ENCODE data around the gene SESN2.

The SESN2 gene

DNA sequence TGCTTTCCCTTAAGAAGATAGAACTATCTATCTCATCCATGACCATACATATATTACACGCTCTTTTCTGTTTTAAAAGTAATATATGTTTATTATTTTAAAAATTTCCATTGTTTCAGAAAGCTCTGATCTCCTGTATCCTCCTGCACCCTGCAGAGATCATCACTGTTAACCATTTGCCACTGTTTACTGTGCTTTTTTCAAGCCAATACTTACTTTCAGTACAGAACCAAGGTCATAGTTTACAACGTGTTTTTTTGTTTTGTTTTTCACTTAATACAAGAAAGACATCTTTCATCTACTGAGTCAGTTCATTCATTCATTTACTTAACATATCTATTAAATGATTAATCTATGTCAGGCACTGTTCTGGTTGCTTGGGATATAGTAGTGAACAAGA, 10.2 kb downstream of the SESN2 start:
- peaks cover 32% of the 10 kb centered on the region; the same call in 1 of the 2 replicates for H3K79me2 ChIP-seq (ENCODE audit: insufficient read depth, low read depth)
- no peak overlapping the region for H3K4me3 ChIP-seq (IDR thresholded peaks at IDR 0.05; ENCODE audit: insufficient read depth, low read depth, low read length)

GRCh38 chr1:28272215-28272852, 13.0 kb downstream of the SESN2 start:
- Histone ChIP-seq H3K27ac (no peak overlapping the region), H3K4me3 (IDR thresholded peaks at IDR 0.05; ENCODE audit: insufficient read depth, low read depth, low read length) (no peak overlapping the region), H2AFZ (ENCODE audit: low read depth) (no peak overlapping the region), H3K36me3 (ENCODE audit: insufficient read depth) (no peaks in the 10 kb centered on the region), H3K27me3 (ENCODE audit: insufficient read depth, low read depth) (no peaks in the 10 kb centered on the region), H4K20me1 (ENCODE audit: insufficient read depth) (no peaks in the 10 kb centered on the region), H3K4me1 (ENCODE audit: low read depth, poor library complexity, severe bottlenecking) (peaks cover 3% of the 10 kb centered on the region), H3K79me2 (ENCODE audit: insufficient read depth, low read depth) (peaks cover 7% of the 10 kb centered on the region; the same call in 1 of the 2 replicates), H3K9ac (no peak overlapping the region), H3K4me2 (no peak overlapping the region)
- TF ChIP-seq, protein P1, sequence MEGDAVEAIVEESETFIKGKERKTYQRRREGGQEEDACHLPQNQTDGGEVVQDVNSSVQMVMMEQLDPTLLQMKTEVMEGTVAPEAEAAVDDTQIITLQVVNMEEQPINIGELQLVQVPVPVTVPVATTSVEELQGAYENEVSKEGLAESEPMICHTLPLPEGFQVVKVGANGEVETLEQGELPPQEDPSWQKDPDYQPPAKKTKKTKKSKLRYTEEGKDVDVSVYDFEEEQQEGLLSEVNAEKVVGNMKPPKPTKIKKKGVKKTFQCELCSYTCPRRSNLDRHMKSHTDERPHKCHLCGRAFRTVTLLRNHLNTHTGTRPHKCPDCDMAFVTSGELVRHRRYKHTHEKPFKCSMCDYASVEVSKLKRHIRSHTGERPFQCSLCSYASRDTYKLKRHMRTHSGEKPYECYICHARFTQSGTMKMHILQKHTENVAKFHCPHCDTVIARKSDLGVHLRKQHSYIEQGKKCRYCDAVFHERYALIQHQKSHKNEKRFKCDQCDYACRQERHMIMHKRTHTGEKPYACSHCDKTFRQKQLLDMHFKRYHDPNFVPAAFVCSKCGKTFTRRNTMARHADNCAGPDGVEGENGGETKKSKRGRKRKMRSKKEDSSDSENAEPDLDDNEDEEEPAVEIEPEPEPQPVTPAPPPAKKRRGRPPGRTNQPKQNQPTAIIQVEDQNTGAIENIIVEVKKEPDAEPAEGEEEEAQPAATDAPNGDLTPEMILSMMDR (conservative IDR thresholded peaks at IDR 0.05; ENCODE audit: low read depth, low read length) = no peak

More for the DNA sequence above, 10.2 kb downstream of the SESN2 start:
- Histone ChIP-seq H2AFZ (ENCODE audit: low read depth) (no peak overlapping the region), H3K4me2 (no peak overlapping the region), H3K27me3 (ENCODE audit: insufficient read depth, low read depth) (no peaks in the 10 kb centered on the region), H3K9ac (no peak overlapping the region), H3K4me1 (ENCODE audit: low read depth, poor library complexity, severe bottlenecking) (peaks cover 23% of the 10 kb centered on the region), H3K36me3 (ENCODE audit: insufficient read depth) (no peaks in the 10 kb centered on the region), H3K27ac (no peak overlapping the region), H4K20me1 (ENCODE audit: insufficient read depth) (no peaks in the 10 kb centered on the region)
- TF ChIP-seq, protein P1 (conservative IDR thresholded peaks at IDR 0.05; ENCODE audit: low read depth, low read length) = no peak

GRCh38 chr1:28273216-28273860, 14.0 kb downstream of the SESN2 start:
- no peak overlapping the region for H3K9ac ChIP-seq
- no peak overlapping the region for H2AFZ ChIP-seq (ENCODE audit: low read depth)
- H3K36me3 ChIP-seq (ENCODE audit: insufficient read depth) = no peaks in the 10 kb centered on the region
- no peak overlapping the region for H3K27ac ChIP-seq
- H3K4me3 ChIP-seq (IDR thresholded peaks at IDR 0.05; ENCODE audit: insufficient read depth, low read depth, low read length) = no peak overlapping the region
- no peaks in the 10 kb centered on the region for H3K4me1 ChIP-seq (ENCODE audit: low read depth, poor library complexity, severe bottlenecking)
- H3K27me3 ChIP-seq (ENCODE audit: insufficient read depth, low read depth) = no peaks in the 10 kb centered on the region
- H3K4me2 ChIP-seq = no peak overlapping the region
- no peaks in the 10 kb centered on the region for H4K20me1 ChIP-seq (ENCODE audit: insufficient read depth)
- TF ChIP-seq, protein P1 (conservative IDR thresholded peaks at IDR 0.05; ENCODE audit: low read depth, low read length) = no peak
- H3K79me2 ChIP-seq (ENCODE audit: insufficient read depth, low read depth) = no peaks in the 10 kb centered on the region; the same call in 1 of the 2 replicates

GRCh38 chr1:28278763-28279162, 19.4 kb downstream of the SESN2 start:
- Histone ChIP-seq H4K20me1 (ENCODE audit: insufficient read depth) (no peaks in the 10 kb centered on the region), H3K4me1 (ENCODE audit: low read depth, poor library complexity, severe bottlenecking) (no peaks in the 10 kb centered on the region), H3K9ac (no peak overlapping the region), H3K4me2 (no peak overlapping the region), H3K4me3 (IDR thresholded peaks at IDR 0.05; ENCODE audit: insufficient read depth, low read depth, low read length) (no peak overlapping the region), H3K79me2 (ENCODE audit: insufficient read depth, low read depth) (no peaks in the 10 kb centered on the region), H2AFZ (ENCODE audit: low read depth) (no peak overlapping the region), H3K36me3 (ENCODE audit: insufficient read depth) (no peaks in the 10 kb centered on the region), H3K27me3 (ENCODE audit: insufficient read depth, low read depth) (no peaks in the 10 kb centered on the region), H3K27ac (no peak overlapping the region)
- TF ChIP-seq, protein P1 (conservative IDR thresholded peaks at IDR 0.05; ENCODE audit: low read depth, low read length) = no peak

Data from KMS-11 (cell line).